Suprapubic skin (tissue), 4 donors: ENCODE results near the gene ZNF10.

Experiments
- POLR2A ChIP-seq, 2 donors: fragments of 450-650 bp; IDR thresholded peaks; one replicate each; pipeline ENCODE4 v1.6.1; 2017; ENCODE audit warnings: antibody characterized with exemption in 2 of 2, mild to moderate bottlenecking in 2 of 2, moderate library complexity in 2 of 2
- POLR2AphosphoS5 ChIP-seq, 3 donors: sonication (generic); formaldehyde crosslinking; IDR thresholded peaks; one replicate each; pipeline ENCODE4 v1.6.1; 2017; ENCODE audit warnings: antibody characterized with exemption in 3 of 3
- TF ChIP-seq, protein P1 (sequence below), 2 donors: fragments of 200-600 bp in 1 of 2; fragments of 450-650 bp in 1 of 2; sonication (generic) in 1 of 2; IDR thresholded peaks; one replicate each; pipeline ENCODE4 v1.5.1; 2016 to 2019; ENCODE audit warnings: antibody characterized with exemption in 2 of 2, mild to moderate bottlenecking in 1 of 2, moderate library complexity in 1 of 2

- TF ChIP-seq, protein P1, sequence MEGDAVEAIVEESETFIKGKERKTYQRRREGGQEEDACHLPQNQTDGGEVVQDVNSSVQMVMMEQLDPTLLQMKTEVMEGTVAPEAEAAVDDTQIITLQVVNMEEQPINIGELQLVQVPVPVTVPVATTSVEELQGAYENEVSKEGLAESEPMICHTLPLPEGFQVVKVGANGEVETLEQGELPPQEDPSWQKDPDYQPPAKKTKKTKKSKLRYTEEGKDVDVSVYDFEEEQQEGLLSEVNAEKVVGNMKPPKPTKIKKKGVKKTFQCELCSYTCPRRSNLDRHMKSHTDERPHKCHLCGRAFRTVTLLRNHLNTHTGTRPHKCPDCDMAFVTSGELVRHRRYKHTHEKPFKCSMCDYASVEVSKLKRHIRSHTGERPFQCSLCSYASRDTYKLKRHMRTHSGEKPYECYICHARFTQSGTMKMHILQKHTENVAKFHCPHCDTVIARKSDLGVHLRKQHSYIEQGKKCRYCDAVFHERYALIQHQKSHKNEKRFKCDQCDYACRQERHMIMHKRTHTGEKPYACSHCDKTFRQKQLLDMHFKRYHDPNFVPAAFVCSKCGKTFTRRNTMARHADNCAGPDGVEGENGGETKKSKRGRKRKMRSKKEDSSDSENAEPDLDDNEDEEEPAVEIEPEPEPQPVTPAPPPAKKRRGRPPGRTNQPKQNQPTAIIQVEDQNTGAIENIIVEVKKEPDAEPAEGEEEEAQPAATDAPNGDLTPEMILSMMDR (IDR thresholded peaks at IDR 0.05), result no peak
- TF ChIP-seq POLR2A (IDR thresholded peaks at IDR 0.05), result no peak
- TF ChIP-seq POLR2AphosphoS5 (IDR thresholded peaks at IDR 0.05), result no peak
These were observed 73.2 kb downstream of the ZNF10 start for GRCh38 chr12:133203344-133204263.
